SU-DHL-6 (cell line): ENCODE data around the gene ACADSB.

Experiments
- H2AFZ ChIP-seq: fragments of 200-600 bp; sonication (generic); 2 replicates; pipeline ENCODE4 v1.6.1; 2014; ENCODE audit warnings: low read depth, mild to moderate bottlenecking, moderate library complexity, mixed read lengths, antibody characterized with exemption, low read length; ENCODE audit not compliant: severe bottlenecking
- H3F3A ChIP-seq: fragments of 200-600 bp; shearing (Covaris generic); 2 replicates; pipeline ENCODE4 v1.6.0; 2016; ENCODE audit warnings: antibody characterized with exemption, mild to moderate bottlenecking; ENCODE audit not compliant: insufficient read depth
- H3K27ac ChIP-seq: fragments of 200-600 bp; sonication (generic); 2 replicates; pipeline ENCODE4 v1.5.1; 2016; ENCODE audit warnings: low read depth, mild to moderate bottlenecking, low read length, moderate library complexity, mixed read lengths
- H3K27me3 ChIP-seq: fragments of 200-600 bp; sonication (generic), shearing (Covaris generic); 2 replicates; pipeline ENCODE4 v1.6.0; 2014; ENCODE audit warnings: mild to moderate bottlenecking, low read length
- H3K36me3 ChIP-seq: fragments of 200-600 bp; sonication (generic); 2 replicates; pipeline ENCODE4 v1.6.1; 2014; ENCODE audit warnings: mild to moderate bottlenecking, low read length, mixed read lengths
- H3K4me2 ChIP-seq: fragments of 300-600, 200-600 bp; shearing (Covaris generic), sonication (generic); 2 replicates; pipeline ENCODE4 v1.6.0; 2014; ENCODE audit warnings: low read length, low read depth, mild to moderate bottlenecking; ENCODE audit not compliant: poor library complexity, severe bottlenecking
- H3K4me3 ChIP-seq: fragments of 200-600 bp; sonication (generic); 2 replicates; pipeline ENCODE4 v1.5.1; 2014; ENCODE audit warnings: antibody characterized with exemption, low read length, mild to moderate bottlenecking, mixed read lengths; ENCODE audit not compliant: insufficient read depth, poor library complexity, severe bottlenecking
- H3K79me2 ChIP-seq: fragments of 200-600 bp; sonication (generic); 2 replicates; pipeline ENCODE4 v1.6.1; 2014; ENCODE audit warnings: mild to moderate bottlenecking, low read length, moderate library complexity; ENCODE audit not compliant: insufficient read depth
- H3K9ac ChIP-seq: fragments of 200-600 bp; sonication (generic); 2 replicates; pipeline ENCODE4 v1.7.0; 2014; ENCODE audit warnings: mild to moderate bottlenecking, low read length
- H3K9me2 ChIP-seq: fragments of 200-600 bp; sonication (generic); replicated peaks from 2 replicates; pipeline ENCODE4 v1.6.1; 2014; ENCODE audit warnings: low read length; ENCODE audit not compliant: insufficient read depth
- H3K9me3 ChIP-seq: fragments of 200-600 bp; sonication (generic); 2 replicates; pipeline ENCODE4 v1.6.1; 2014; ENCODE audit warnings: low read length, mixed read lengths; ENCODE audit not compliant: insufficient read depth
- H4K20me1 ChIP-seq: fragments of 200-600 bp; sonication (generic); 2 replicates; pipeline ENCODE4 v1.6.1; 2014; ENCODE audit warnings: low read depth, mild to moderate bottlenecking, antibody characterized with exemption, low read length, moderate library complexity, mixed read lengths
- EZH2phosphoT487 ChIP-seq: fragments of 200-600 bp; sonication (generic), shearing (Covaris generic); conservative IDR thresholded peaks from 2 replicates; pipeline ENCODE4 v1.6.1; 2018; ENCODE audit warnings: mild to moderate bottlenecking, antibody characterized with exemption, low read length, moderate library complexity, mixed read lengths
- TF ChIP-seq, protein P1 (sequence below): fragments of 200-600 bp; sonication (generic); IDR thresholded peaks from one replicate; pipeline ENCODE4 v1.5.1; 2017; ENCODE audit warnings: antibody characterized with exemption, mild to moderate bottlenecking, low read length, moderate library complexity; ENCODE audit not compliant: insufficient read depth, poor library complexity, severe bottlenecking

The ACADSB gene

DNA sequence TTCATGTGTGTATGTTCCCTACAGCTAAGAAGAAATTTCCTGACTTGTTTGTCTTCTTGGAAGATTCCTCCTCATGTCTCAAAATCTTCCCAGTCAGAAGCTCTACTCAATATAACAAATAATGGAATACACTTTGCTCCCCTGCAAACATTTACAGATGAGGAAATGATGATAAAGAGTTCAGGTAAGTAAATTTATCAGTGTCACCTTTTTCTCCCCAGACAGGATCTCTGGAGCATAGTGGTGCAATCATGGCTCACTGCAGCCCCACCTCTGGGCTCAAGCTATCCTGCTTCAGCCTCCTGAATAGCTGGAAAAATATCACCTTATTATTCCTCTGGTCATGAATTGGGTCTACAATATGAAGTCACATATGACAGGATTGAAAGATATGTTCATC, 25.5 kb downstream of the ACADSB start:
- Histone ChIP-seq H3K9me3 (no peaks in the 10 kb centered on the region), H3K27me3 (no peaks in the 10 kb centered on the region), H3K4me2 (no peak overlapping the region), H4K20me1 (no peaks in the 10 kb centered on the region), H3F3A (no peaks in the 10 kb centered on the region), H3K27ac (no peak overlapping the region), H3K4me3 (no peak overlapping the region), H3K9me2 (no peaks in the 10 kb centered on the region), H3K9ac (no peak overlapping the region), H2AFZ (no peak overlapping the region), H3K79me2 (no peaks in the 10 kb centered on the region), H3K36me3 (no peaks in the 10 kb centered on the region)
- TF ChIP-seq, protein P1, sequence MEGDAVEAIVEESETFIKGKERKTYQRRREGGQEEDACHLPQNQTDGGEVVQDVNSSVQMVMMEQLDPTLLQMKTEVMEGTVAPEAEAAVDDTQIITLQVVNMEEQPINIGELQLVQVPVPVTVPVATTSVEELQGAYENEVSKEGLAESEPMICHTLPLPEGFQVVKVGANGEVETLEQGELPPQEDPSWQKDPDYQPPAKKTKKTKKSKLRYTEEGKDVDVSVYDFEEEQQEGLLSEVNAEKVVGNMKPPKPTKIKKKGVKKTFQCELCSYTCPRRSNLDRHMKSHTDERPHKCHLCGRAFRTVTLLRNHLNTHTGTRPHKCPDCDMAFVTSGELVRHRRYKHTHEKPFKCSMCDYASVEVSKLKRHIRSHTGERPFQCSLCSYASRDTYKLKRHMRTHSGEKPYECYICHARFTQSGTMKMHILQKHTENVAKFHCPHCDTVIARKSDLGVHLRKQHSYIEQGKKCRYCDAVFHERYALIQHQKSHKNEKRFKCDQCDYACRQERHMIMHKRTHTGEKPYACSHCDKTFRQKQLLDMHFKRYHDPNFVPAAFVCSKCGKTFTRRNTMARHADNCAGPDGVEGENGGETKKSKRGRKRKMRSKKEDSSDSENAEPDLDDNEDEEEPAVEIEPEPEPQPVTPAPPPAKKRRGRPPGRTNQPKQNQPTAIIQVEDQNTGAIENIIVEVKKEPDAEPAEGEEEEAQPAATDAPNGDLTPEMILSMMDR: no peak
- no peak for TF ChIP-seq EZH2phosphoT487

GRCh38 chr10:123035467-123036086, 26.8 kb downstream of the ACADSB start:
- no peak for TF ChIP-seq EZH2phosphoT487
- TF ChIP-seq, protein P1: no peak
- no peak overlapping the region for H2AFZ ChIP-seq

DNA sequence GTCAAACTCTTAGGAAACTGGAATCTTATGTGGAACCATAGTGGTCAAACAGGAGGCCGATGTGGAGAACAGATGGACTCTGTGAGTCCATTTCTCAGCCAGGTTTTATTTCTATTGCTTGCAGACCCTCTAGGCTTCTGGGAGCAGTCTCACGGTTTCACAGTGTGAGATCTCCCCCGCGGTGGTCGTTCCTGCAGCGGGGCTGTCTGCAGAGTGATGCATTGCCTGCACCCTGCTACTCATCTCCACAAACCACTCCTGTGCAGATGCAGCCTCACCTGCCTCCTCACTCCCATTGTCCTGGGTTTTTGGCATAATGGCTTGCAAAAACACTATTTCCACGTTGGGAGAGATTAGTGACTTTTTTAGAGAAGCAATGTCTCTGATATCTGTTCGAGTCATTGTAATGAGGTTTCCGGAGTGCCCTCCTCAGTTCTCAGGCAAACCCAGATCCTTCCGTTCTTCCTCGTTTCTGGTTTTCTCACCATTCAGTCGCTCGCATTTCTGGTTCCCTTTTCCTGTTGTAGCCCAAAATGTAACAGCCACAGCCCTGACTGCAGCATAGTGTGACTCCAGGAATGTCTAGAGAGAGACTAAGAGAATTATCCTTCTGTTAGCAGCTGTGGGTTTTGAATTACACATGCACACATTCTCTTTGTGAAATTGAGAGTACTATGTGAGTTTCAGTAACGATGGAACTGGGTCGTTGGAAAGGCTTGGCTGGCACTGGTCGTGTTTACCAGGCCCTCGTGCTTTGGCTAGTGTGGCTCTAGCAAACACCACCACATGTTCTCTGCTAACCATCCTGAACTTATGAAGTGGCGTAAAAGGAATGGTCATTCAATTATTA, 30.2 kb downstream of the ACADSB start:
- H3F3A ChIP-seq: no peaks in the 10 kb centered on the region
- H3K27me3 ChIP-seq: no peaks in the 10 kb centered on the region
- no peak overlapping the region for H3K4me3 ChIP-seq
- H3K79me2 ChIP-seq: no peaks in the 10 kb centered on the region
- H4K20me1 ChIP-seq: no peaks in the 10 kb centered on the region
- TF ChIP-seq, protein P1: no peak
- TF ChIP-seq EZH2phosphoT487: no peak
- H3K36me3 ChIP-seq: no peaks in the 10 kb centered on the region
- no peak overlapping the region for H3K9ac ChIP-seq
- H3K9me3 ChIP-seq: no peaks in the 10 kb centered on the region
- H2AFZ ChIP-seq: no peak overlapping the region
- H3K27ac ChIP-seq: no peak overlapping the region
- no peak overlapping the region for H3K4me2 ChIP-seq
- no peaks in the 10 kb centered on the region for H3K9me2 ChIP-seq

More at GRCh38 chr10:123035467-123036086, 26.8 kb downstream of the ACADSB start:
- no peaks in the 10 kb centered on the region for H3K36me3 ChIP-seq
- H3K9me3 ChIP-seq: no peaks in the 10 kb centered on the region
- H3K9ac ChIP-seq: no peak overlapping the region
- no peaks in the 10 kb centered on the region for H3F3A ChIP-seq
- no peaks in the 10 kb centered on the region for H4K20me1 ChIP-seq
- no peaks in the 10 kb centered on the region for H3K79me2 ChIP-seq
- no peaks in the 10 kb centered on the region for H3K27me3 ChIP-seq
- no peak overlapping the region for H3K4me2 ChIP-seq
- H3K27ac ChIP-seq: no peak overlapping the region
- no peaks in the 10 kb centered on the region for H3K9me2 ChIP-seq
- H3K4me3 ChIP-seq: no peak overlapping the region
